ENCODE results near the gene TOP1.

Gene TOP1

DNA sequence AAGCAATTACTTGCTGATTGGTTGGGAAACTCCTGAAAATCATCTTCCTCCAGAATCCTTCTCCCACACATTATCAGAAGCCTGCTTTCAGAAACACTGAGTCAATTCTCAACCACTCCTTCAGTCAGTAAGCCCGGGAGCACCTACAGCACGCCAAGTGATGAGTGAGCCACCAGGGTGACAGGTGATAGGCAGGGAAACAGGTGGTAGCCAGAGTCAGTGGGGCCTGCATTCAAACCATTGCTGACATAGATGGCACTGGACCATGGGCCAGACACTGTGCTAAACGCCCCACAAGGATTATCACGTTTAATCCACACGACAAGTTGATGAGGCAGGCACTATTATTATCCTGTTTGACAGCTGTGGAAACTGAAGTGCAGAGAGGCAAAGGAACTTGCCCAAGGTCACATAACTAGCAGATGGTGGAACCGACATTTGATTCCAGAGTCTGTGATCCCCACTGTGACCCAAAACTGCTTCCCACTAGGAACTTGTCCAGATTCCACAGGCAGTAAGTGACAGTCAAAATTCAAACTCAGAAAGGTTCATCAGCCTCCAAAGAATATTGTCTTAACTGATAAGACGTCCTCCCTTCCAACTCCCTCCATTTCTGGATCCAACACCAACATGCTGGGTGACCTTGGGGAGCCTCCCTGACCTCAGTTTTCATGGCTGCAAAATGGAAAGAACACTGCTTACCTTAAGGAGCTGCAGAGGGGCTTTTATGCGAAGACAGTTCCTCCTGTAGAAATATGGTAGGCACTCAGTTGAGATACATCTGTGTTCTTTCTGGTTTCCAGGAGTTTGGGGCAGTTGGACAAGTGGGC lies 23.9 kb upstream of the TOP1 start:
- no peak for DNase-seq

DNA sequence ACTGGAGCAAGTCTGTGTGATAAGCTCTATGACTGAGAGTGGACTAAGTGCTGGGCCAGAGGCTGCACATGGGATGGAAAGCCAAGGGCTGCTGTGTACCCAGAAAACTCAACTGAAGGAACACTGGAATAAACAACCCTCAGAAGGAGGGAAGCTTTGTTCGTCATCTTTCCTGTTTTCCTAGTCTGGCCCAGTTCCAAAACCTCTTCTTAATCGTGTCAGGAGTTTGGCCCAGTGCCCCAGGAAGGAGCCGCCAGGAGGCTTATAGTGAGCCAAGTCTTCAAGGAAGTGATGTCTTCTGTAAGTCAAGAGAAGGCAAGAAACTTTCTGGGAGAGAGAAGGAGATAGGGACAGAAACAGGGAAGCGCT lies 23.3 kb upstream of the TOP1 start:
- no peak for DNase-seq

DNA sequence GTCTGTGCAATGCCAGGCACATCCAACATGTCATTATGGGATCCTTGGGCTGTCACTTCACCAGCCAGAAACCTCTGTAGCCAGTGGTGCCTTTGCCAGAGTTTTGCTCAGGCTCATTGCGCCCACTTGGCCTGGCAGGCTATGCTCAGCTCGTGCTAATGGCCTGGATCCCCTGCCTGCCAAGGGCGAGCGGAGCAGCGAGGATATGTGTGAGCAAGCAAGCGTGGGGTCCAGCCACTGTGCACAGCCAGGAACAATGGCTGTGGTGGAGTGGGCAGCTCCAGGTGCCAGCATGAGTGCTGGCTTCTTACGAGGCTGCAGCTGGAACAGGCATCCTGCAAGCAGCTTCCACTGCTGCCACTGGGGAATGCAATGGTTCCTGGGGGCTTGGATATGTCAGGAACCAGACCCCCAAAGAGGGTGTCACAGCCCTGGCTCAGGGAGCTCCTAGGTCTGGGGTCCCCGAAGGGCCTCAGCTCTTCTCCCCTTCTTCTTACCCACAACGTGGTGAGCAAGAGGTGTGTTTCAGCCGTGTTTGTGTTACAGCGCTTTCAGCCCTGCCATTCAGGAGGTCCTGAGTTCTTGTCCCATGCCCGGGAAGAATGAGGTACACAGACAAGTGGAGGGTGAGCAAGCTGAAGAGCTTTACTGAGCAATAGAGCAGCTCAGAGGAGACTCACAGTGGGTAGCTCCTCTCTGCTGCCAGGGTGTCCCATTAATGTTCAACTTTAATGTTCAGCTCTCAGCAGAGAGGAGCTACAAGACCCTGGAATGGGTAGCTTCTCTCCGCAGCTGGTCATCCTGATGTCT lies 22.3 kb upstream of the TOP1 start:
- no peak for DNase-seq

DNA sequence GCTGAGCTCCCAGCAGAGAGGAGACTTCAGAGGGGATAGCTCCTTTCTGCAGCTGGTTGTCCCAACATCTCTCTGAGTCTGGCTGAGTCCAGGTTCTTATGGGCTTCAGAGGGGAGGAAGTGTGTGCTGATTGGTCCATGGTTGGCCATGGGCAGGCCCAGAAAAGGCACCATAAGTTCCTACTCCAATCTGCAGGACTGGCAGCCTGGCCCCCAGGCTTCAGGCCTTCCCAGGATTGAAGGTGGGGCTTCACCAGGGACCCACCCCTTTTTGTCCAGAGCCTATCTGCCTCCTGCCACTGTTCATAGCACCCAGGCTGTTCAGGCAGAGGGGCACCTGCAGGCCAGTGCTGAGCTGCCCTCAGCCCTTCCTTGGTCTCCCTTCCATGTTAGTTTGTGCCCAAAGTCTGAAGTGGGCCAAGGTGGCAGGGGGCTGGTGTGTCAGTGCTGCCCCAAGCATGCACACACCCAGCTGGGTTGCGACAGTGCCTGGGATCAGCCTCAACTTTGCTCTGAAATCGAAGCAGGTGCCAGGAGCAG lies 21.6 kb upstream of the TOP1 start:
- DNase-seq = no peak

DNA sequence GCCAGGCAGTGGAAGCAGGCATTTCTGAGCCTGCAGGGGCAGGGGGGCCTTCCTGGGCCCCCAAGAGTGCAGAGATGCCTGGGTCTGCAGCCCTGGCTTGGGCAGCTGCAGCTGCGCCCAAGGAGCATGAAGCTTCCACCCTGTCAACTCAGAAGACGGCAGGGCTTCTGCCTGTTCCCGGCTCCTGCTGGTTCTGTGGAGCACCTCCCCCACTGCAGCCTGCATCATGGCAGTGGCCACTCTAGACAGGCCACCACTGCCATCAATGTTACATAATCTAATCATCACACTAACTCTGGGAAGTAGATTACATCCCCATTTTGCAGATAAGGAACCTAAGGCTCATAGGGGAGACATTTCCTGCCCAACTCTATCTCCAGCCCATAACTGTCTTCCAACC lies 21.1 kb upstream of the TOP1 start:
- no peak for DNase-seq

DNA sequence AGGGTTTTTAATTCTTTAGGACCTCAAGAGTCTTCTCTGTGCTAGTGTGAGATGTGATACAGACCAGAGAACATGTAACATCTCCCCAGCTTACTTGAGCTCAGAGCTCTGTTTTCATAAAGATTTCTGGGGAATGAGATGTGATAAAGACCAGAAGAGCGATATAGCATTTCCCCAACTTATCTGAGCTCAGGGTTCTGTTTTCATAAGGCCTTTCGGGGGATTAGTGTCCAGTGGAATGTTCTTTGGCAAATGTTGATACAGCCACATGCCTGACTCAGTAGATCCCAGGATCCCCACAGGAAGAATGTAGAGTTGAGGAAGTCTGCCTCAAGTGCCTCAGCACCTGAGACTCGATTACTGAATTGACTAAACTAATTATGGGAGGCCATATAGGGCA lies 18.7 kb upstream of the TOP1 start:
- no peak for DNase-seq

DNA sequence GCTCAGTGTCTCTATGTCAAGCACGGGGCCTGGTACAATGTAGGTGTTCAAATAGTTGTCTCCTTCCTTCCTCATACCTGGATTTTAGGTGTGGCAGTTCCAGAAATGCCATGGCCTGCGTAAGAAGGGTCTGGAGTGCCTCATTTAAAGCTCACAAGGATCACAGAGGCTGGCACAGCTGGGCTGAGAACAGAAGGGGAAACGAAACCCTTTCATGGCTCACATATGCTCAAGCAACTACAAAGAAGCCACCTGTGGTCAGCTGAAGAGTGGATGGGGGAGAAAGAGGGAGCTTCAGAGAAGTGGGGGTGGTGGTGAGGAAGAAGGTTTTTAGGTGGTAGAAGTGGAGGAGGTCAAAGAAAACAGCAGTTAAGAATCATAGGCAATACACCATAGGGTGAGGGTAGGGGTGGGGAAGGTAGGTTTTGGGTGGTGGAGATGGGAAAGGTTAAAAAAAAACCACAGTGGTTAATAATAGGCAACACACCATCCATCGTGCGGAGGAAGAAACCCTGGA lies 17.0 kb upstream of the TOP1 start:
- DNase-seq = no peak

DNA sequence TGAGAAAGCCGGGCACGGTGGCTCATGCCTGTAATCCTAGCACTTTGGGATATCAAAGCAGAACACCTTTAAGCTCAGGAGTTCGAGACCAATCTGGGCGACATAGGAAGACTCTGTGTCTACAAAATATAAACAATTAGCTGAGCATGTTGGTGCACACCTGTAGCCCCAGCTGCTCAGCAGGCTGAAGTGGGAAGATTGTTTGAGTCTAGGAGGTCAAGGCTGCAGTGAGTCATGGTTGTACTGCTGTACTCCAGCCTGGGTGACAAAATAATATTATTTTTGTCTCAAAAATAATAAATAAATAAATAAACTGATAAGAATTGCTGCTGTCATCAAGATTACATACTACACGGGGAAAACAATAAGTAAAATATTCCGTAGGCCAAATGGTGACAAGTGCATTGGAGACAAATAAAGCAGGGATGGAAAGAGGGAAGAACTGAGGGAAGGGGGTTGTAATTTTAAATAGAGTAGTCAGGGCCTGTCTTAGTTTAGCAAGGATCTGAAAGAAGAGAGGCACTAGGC lies 14.0 kb upstream of the TOP1 start:
- no peak for DNase-seq

DNA sequence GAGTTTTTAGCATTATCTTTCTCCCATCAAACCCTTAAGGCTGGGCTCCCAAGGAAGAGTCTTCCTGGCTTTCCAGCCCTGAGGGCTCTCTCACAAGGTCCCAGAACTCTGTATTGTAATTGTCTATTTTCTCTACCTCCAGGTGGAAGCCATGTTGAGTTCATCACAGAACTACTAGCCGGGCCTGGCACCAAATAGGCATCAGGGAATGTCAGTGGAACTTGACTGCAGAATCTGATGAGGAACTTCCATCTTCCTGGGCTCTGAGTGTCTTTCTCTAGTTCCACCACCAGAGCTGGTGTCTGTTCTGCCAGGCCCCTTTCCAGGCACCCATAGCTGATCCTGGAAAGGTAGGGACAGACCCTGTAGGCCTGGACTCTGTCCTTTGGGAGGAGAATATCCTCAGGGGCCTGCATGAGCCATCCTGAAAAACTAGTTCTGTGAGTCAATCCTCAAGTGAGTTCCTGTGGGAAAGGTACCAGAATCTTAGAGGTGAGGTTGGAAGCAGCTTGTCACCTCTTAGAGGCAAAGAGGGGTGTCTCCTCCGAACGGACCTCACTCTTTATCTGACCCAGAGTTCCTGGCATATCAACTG lies 11.1 kb upstream of the TOP1 start:
- DNase-seq = no peak

DNA sequence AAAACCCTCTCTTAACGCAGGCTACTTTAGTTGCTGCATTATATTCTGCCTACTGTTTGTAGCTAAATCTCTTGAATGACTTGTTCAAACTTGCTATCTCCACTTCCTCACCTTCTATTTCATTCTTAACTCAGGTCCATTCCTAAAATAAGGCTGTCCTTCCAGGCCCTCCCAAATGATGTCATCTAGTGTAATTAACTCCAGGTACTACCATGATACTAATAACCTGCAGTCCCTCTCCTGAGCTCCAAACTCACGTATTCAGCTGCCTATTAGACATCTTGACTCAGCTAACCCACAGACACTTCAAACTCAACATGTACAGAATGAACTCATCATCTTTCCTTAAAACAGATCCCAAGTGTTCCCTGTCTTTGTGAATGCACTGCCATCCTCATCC lies 10.5 kb upstream of the TOP1 start:
- no peak for DNase-seq

- DNase-seq = no peak
Observed at GRCh38 chr20:41023549-41023948, 5.1 kb upstream of the TOP1 start.

DNA sequence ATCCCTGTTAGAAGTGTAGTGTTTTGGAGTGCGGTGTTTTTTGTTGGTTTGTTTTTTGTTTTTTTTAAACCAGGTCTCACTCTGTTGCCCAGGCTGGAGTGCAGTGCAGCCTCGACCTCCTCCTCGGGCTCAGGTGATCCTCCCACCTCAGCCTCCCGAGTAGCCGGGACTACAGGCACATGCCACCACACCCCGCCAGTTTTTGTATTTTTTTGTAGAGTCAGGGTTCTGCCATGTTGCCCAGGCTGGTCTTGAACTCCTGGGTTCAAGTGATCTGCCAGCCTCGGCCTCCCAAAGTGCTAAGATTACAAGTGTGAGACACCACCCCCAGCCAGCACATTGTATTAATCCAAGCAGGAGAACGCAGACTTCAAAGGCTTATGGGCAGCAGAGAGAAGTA lies 1.3 kb upstream of the TOP1 start:
- no peak for DNase-seq

DNA sequence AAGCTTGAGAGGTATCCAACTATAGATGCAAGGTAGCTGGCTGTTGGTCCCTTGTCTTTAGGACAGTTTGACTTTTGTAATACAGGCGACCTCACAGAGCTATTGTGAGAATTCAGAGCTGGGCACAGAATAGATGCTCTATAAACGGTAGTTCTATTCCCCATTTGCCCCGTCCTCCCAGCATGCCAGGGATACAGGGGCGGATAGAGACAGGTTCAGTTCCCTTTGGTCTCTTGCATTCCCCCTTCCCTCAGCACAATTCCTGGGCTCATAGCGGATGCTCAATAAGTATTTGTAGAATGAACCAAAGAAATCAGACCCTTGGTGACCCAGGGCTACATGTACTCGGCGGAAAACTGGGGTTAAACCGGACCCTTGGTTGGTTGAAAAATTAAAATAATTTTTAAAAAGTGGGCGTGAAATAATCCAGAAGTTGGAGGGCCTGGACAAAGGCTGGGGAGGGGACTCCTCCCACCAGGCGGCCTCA lies 707 bp upstream of the TOP1 start:
- no peak for DNase-seq

- peak; percentile 11 for DNase-seq
Observed at GRCh38 chr20:41029150-41029901, 704 bp downstream of the TOP1 start.

GRCh38 chr20:41030061-41030460 lies 1.4 kb downstream of the TOP1 start:
- DNase-seq = no peak

DNA sequence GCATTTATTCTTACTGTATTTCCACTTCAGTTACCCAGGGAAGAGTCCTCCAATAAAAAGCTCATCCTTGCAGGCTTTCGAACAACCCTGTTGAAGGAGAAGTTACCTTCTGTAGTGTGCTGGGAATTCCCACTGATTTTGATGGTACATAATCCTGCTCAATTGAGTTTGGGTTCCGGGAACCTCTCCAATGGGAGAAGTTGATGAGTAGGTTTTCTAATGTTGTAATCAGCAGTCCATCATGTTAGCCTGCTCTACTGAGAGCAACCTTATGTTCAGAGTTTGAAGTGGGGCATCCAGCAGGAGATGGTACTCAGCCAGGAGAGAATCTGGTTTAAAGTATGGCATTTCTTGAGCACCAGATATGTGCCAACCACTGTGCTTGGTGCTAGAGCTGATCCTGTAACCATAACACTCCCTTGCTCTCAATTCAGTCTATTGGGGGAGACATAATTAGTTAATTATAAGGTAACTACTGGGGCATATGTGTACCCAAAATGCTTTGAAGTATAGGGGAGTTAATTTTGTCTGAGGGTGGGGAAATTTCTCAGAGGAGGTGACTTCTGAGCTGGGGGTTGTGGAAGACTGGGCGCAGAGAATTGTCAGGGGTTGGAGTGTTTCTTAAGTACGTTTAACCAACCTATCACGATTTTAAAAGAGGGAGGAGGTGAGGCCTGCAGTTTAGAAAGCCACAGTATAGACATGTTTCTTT lies 2.1 kb downstream of the TOP1 start:
- DNase-seq = no peak

GRCh38 chr20:41031243-41031619 lies 2.6 kb downstream of the TOP1 start:
- DNase-seq = no peak

- DNase-seq = no peak
Observed at GRCh38 chr20:41032271-41032670, 3.6 kb downstream of the TOP1 start.

GRCh38 chr20:41034239-41034638 lies 5.6 kb downstream of the TOP1 start:
- no peak for DNase-seq

- DNase-seq = no peak
Observed at GRCh38 chr20:41035207-41035606, 6.6 kb downstream of the TOP1 start.

GRCh38 chr20:41037179-41037578 lies 8.6 kb downstream of the TOP1 start:
- no peak for DNase-seq

All from NCI-H2227 treated with DMSO at 0.1 percent for 48 hours (cell line).